ENCODE measurements around the gene CLEC2A.

The CLEC2A gene

GRCh38 chr12:9928607-9929006 is 3.6 kb downstream of the CLEC2A start:
- no peaks in the 10 kb centered on the region for H3K27me3 ChIP-seq (ENCODE audit: control insufficient read depth, insufficient read depth, low read length)
- H3K4me1 ChIP-seq (ENCODE audit: control insufficient read depth, insufficient read depth, low read length): no peaks in the 10 kb centered on the region
- H3K4me3 ChIP-seq (ENCODE audit: low read length): no peak overlapping the region
- H3K9ac ChIP-seq (ENCODE audit: low read length): no peak overlapping the region
- no peaks in the 10 kb centered on the region for H3K9me3 ChIP-seq (ENCODE audit: control insufficient read depth, low read length)
- H3K36me3 ChIP-seq (ENCODE audit: control insufficient read depth, insufficient read depth, low read length): no peaks in the 10 kb centered on the region

- H3K4me3 ChIP-seq (ENCODE audit: low read length): no peak overlapping the region
- no peaks in the 10 kb centered on the region for H3K9me3 ChIP-seq (ENCODE audit: control insufficient read depth, low read length)
- no peaks in the 10 kb centered on the region for H3K27me3 ChIP-seq (ENCODE audit: control insufficient read depth, insufficient read depth, low read length)
- H3K36me3 ChIP-seq (ENCODE audit: control insufficient read depth, insufficient read depth, low read length): no peaks in the 10 kb centered on the region
- no peak overlapping the region for H3K9ac ChIP-seq (ENCODE audit: low read length)
- no peaks in the 10 kb centered on the region for H3K4me1 ChIP-seq (ENCODE audit: control insufficient read depth, insufficient read depth, low read length)
Observed at GRCh38 chr12:9926876-9927275, 5.3 kb downstream of the CLEC2A start.

- Histone ChIP-seq H3K36me3 (ENCODE audit: control insufficient read depth, insufficient read depth, low read length) (no peaks in the 10 kb centered on the region), H3K4me3 (ENCODE audit: low read length) (no peak overlapping the region), H3K9ac (ENCODE audit: low read length) (no peak overlapping the region), H3K4me1 (ENCODE audit: control insufficient read depth, insufficient read depth, low read length) (no peaks in the 10 kb centered on the region), H3K27me3 (ENCODE audit: control insufficient read depth, insufficient read depth, low read length) (no peaks in the 10 kb centered on the region), H3K9me3 (ENCODE audit: control insufficient read depth, low read length) (no peaks in the 10 kb centered on the region)
Observed at GRCh38 chr12:9925705-9926393, 6.3 kb downstream of the CLEC2A start.

- Histone ChIP-seq H3K27me3 (ENCODE audit: control insufficient read depth, insufficient read depth, low read length) (no peaks in the 10 kb centered on the region), H3K9ac (ENCODE audit: low read length) (no peak overlapping the region), H3K4me3 (ENCODE audit: low read length) (no peak overlapping the region), H3K9me3 (ENCODE audit: control insufficient read depth, low read length) (no peaks in the 10 kb centered on the region), H3K4me1 (ENCODE audit: control insufficient read depth, insufficient read depth, low read length) (no peaks in the 10 kb centered on the region), H3K36me3 (ENCODE audit: control insufficient read depth, insufficient read depth, low read length) (no peaks in the 10 kb centered on the region)
Observed at GRCh38 chr12:9922429-9922828, 9.7 kb downstream of the CLEC2A start.

GRCh38 chr12:9920451-9920850 is 11.7 kb downstream of the CLEC2A start:
- Histone ChIP-seq H3K36me3 (ENCODE audit: control insufficient read depth, insufficient read depth, low read length) (no peaks in the 10 kb centered on the region), H3K9ac (ENCODE audit: low read length) (no peak overlapping the region), H3K4me1 (ENCODE audit: control insufficient read depth, insufficient read depth, low read length) (no peaks in the 10 kb centered on the region), H3K9me3 (ENCODE audit: control insufficient read depth, low read length) (no peaks in the 10 kb centered on the region), H3K27me3 (ENCODE audit: control insufficient read depth, insufficient read depth, low read length) (no peaks in the 10 kb centered on the region), H3K4me3 (ENCODE audit: low read length) (no peak overlapping the region)

- no peak overlapping the region for H3K4me3 ChIP-seq (ENCODE audit: low read length)
- H3K9ac ChIP-seq (ENCODE audit: low read length): no peak overlapping the region
- H3K4me1 ChIP-seq (ENCODE audit: control insufficient read depth, insufficient read depth, low read length): no peaks in the 10 kb centered on the region
- no peaks in the 10 kb centered on the region for H3K27me3 ChIP-seq (ENCODE audit: control insufficient read depth, insufficient read depth, low read length)
- H3K36me3 ChIP-seq (ENCODE audit: control insufficient read depth, insufficient read depth, low read length): no peaks in the 10 kb centered on the region
- H3K9me3 ChIP-seq (ENCODE audit: control insufficient read depth, low read length): no peaks in the 10 kb centered on the region
Observed at GRCh38 chr12:9919443-9919842, 12.7 kb downstream of the CLEC2A start.

- no peaks in the 10 kb centered on the region for H3K9me3 ChIP-seq (ENCODE audit: control insufficient read depth, low read length)
- H3K4me3 ChIP-seq (ENCODE audit: low read length): no peak overlapping the region
- H3K4me1 ChIP-seq (ENCODE audit: control insufficient read depth, insufficient read depth, low read length): no peaks in the 10 kb centered on the region
- H3K27me3 ChIP-seq (ENCODE audit: control insufficient read depth, insufficient read depth, low read length): no peaks in the 10 kb centered on the region
- no peaks in the 10 kb centered on the region for H3K36me3 ChIP-seq (ENCODE audit: control insufficient read depth, insufficient read depth, low read length)
- H3K9ac ChIP-seq (ENCODE audit: low read length): no peak overlapping the region
Observed at GRCh38 chr12:9911708-9912107, 20.5 kb downstream of the CLEC2A start.

- Histone ChIP-seq H3K9me3 (ENCODE audit: control insufficient read depth, low read length) (no peaks in the 10 kb centered on the region), H3K4me3 (ENCODE audit: low read length) (no peak overlapping the region), H3K9ac (ENCODE audit: low read length) (no peak overlapping the region), H3K36me3 (ENCODE audit: control insufficient read depth, insufficient read depth, low read length) (no peaks in the 10 kb centered on the region), H3K27me3 (ENCODE audit: control insufficient read depth, insufficient read depth, low read length) (no peaks in the 10 kb centered on the region), H3K4me1 (ENCODE audit: control insufficient read depth, insufficient read depth, low read length) (no peaks in the 10 kb centered on the region)
Observed at GRCh38 chr12:9910716-9911421, 21.3 kb downstream of the CLEC2A start.

- no peak overlapping the region for H3K9ac ChIP-seq (ENCODE audit: low read length)
- H3K4me1 ChIP-seq (ENCODE audit: control insufficient read depth, insufficient read depth, low read length): no peaks in the 10 kb centered on the region
- H3K36me3 ChIP-seq (ENCODE audit: control insufficient read depth, insufficient read depth, low read length): no peaks in the 10 kb centered on the region
- H3K4me3 ChIP-seq (ENCODE audit: low read length): no peak overlapping the region
- H3K9me3 ChIP-seq (ENCODE audit: control insufficient read depth, low read length): no peaks in the 10 kb centered on the region
- no peaks in the 10 kb centered on the region for H3K27me3 ChIP-seq (ENCODE audit: control insufficient read depth, insufficient read depth, low read length)
Observed at GRCh38 chr12:9909724-9910123, 22.4 kb downstream of the CLEC2A start.

GRCh38 chr12:9908350-9908749 is 23.8 kb downstream of the CLEC2A start:
- Histone ChIP-seq H3K9me3 (ENCODE audit: control insufficient read depth, low read length) (no peaks in the 10 kb centered on the region), H3K9ac (ENCODE audit: low read length) (no peak overlapping the region), H3K4me3 (ENCODE audit: low read length) (no peak overlapping the region), H3K36me3 (ENCODE audit: control insufficient read depth, insufficient read depth, low read length) (no peaks in the 10 kb centered on the region), H3K4me1 (ENCODE audit: control insufficient read depth, insufficient read depth, low read length) (no peaks in the 10 kb centered on the region), H3K27me3 (ENCODE audit: control insufficient read depth, insufficient read depth, low read length) (no peaks in the 10 kb centered on the region)

GRCh38 chr12:9907769-9908168 is 24.4 kb downstream of the CLEC2A start:
- H3K4me3 ChIP-seq (ENCODE audit: low read length): no peak overlapping the region
- H3K9ac ChIP-seq (ENCODE audit: low read length): no peak overlapping the region
- H3K9me3 ChIP-seq (ENCODE audit: control insufficient read depth, low read length): no peaks in the 10 kb centered on the region
- no peaks in the 10 kb centered on the region for H3K4me1 ChIP-seq (ENCODE audit: control insufficient read depth, insufficient read depth, low read length)
- H3K36me3 ChIP-seq (ENCODE audit: control insufficient read depth, insufficient read depth, low read length): no peaks in the 10 kb centered on the region
- H3K27me3 ChIP-seq (ENCODE audit: control insufficient read depth, insufficient read depth, low read length): no peaks in the 10 kb centered on the region

GRCh38 chr12:9906873-9907272 is 25.3 kb downstream of the CLEC2A start:
- no peaks in the 10 kb centered on the region for H3K36me3 ChIP-seq (ENCODE audit: control insufficient read depth, insufficient read depth, low read length)
- H3K4me1 ChIP-seq (ENCODE audit: control insufficient read depth, insufficient read depth, low read length): no peaks in the 10 kb centered on the region
- H3K9me3 ChIP-seq (ENCODE audit: control insufficient read depth, low read length): no peaks in the 10 kb centered on the region
- H3K27me3 ChIP-seq (ENCODE audit: control insufficient read depth, insufficient read depth, low read length): no peaks in the 10 kb centered on the region
- no peak overlapping the region for H3K4me3 ChIP-seq (ENCODE audit: low read length)
- H3K9ac ChIP-seq (ENCODE audit: low read length): no peak overlapping the region
